ENCODE data around the gene NAT14.

Gene NAT14

GRCh38 chr19:55471266-55471665, 13.7 kb upstream of the NAT14 start:
- no peak for DNase-seq (ENCODE audit: low spot score)

- DNase-seq (ENCODE audit: low spot score): no peak
Observed at GRCh38 chr19:55472463-55472862, 12.5 kb upstream of the NAT14 start.

- no peak for DNase-seq (ENCODE audit: low spot score)
Observed at GRCh38 chr19:55473225-55474012, 11.6 kb upstream of the NAT14 start.

GRCh38 chr19:55474269-55475265, 10.4 kb upstream of the NAT14 start:
- DNase-seq (ENCODE audit: low spot score): no peak

- DNase-seq (ENCODE audit: low spot score): peak; percentile 98
Observed at GRCh38 chr19:55476100-55476775, 8.8 kb upstream of the NAT14 start, which contains the start of gene ZNF628. ZNF628 (plus strand) TSS chr19:55476617; CDS start chr19:55479911, 3,294 bp downstream.

- DNase-seq (ENCODE audit: low spot score): no peak
Observed at GRCh38 chr19:55477905-55478304, 7.1 kb upstream of the NAT14 start.

GRCh38 chr19:55478364-55478763, 6.6 kb upstream of the NAT14 start:
- no peak for DNase-seq (ENCODE audit: low spot score)

- DNase-seq (ENCODE audit: low spot score): no peak
Observed at GRCh38 chr19:55479045-55479444, 5.9 kb upstream of the NAT14 start.

- DNase-seq (ENCODE audit: low spot score): no peak
Observed at GRCh38 chr19:55479451-55480230, 5.3 kb upstream of the NAT14 start.

- no peak for DNase-seq (ENCODE audit: low spot score)
Observed at GRCh38 chr19:55481148-55481793, 3.7 kb upstream of the NAT14 start.

- DNase-seq (ENCODE audit: low spot score): no peak
Observed at GRCh38 chr19:55481794-55482155, 3.2 kb upstream of the NAT14 start.

- DNase-seq (ENCODE audit: low spot score): no peak
Observed at GRCh38 chr19:55482156-55482961, 2.6 kb upstream of the NAT14 start.

GRCh38 chr19:55482967-55483705, 1.9 kb upstream of the NAT14 start:
- no peak for DNase-seq (ENCODE audit: low spot score)

GRCh38 chr19:55483706-55484592, 1.0 kb upstream of the NAT14 start:
- DNase-seq (ENCODE audit: low spot score): no peak

GRCh38 chr19:55485439-55486011, 537 bp downstream of the NAT14 start:
- no peak for DNase-seq (ENCODE audit: low spot score)

- peak; percentile 50 for DNase-seq (ENCODE audit: low spot score)
Observed at GRCh38 chr19:55486043-55486970, 1.3 kb downstream of the NAT14 start.

Data from cerebellar cortex (tissue), 1 donor.